ENCODE measurements around the gene FBXL15. TPM values are rescaled to one million over a fixed set of nuclear protein-coding genes. Genes with fewer than 3 reads are reported as not detected.

Gene FBXL15
- total and polyA plus RNA-seq, 11 donors = 6.6 to 20.0 (median 10.2) TPM

DNA sequence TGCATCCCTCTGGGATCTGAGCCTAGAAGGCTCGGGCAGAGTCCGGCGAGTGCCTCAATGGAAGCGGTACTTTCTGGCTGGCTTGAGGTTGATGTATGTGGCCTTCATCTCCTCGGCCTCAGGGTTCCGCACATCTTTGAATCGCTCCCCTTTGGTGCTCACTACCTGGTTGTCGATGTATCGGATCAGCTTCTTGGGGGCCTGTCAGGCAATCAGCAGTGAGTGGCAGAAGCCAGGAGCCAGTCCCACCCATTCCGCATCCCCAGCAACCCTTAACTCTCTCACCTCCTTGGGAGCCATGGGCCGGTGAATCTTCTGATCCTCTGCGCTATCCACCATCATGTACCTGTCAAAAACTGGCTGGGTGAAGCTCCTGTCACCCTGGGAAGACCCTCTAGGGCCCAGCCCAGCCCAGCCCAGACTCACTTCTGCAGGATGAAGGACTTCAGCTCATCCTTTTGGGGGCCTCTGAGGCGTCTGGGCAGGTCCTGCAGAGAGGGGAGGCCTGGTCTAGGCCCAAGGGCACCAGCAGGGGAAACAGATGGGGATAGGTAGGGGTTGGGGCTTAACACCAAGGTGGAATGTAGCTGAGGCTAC is 2.8 kb downstream of the FBXL15 start:
- peaks cover 0 to 25% (median 13%) of the 10 kb centered on the region in 9 donors for H3K36me3 ChIP-seq
- peak overlapping the region in 2 of 12 donors; percentile 91 to 96 for H3K27ac ChIP-seq
- DNase-seq (no peak), ATAC-seq (no peak)
- 90 to 92% (median 91%) methylated on average over 13 of the region's 13 CpGs for WGBS, 4 donors
- TF ChIP-seq, protein P1, sequence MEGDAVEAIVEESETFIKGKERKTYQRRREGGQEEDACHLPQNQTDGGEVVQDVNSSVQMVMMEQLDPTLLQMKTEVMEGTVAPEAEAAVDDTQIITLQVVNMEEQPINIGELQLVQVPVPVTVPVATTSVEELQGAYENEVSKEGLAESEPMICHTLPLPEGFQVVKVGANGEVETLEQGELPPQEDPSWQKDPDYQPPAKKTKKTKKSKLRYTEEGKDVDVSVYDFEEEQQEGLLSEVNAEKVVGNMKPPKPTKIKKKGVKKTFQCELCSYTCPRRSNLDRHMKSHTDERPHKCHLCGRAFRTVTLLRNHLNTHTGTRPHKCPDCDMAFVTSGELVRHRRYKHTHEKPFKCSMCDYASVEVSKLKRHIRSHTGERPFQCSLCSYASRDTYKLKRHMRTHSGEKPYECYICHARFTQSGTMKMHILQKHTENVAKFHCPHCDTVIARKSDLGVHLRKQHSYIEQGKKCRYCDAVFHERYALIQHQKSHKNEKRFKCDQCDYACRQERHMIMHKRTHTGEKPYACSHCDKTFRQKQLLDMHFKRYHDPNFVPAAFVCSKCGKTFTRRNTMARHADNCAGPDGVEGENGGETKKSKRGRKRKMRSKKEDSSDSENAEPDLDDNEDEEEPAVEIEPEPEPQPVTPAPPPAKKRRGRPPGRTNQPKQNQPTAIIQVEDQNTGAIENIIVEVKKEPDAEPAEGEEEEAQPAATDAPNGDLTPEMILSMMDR (IDR thresholded peaks at IDR 0.05) = no peak
- no peak for TF ChIP-seq POLR2A (IDR thresholded peaks at IDR 0.05)
- H3K27me3 ChIP-seq = peaks cover 0 to 9% (median 2%) of the 10 kb centered on the region in 9 donors
- peaks cover 6 to 43% (median 28%) of the 10 kb centered on the region in 12 donors for H3K4me1 ChIP-seq
- peak overlapping the region in 2 of 12 donors; percentile 98 to 99 for H3K4me3 ChIP-seq
- no peaks in the 10 kb centered on the region for H3K9me3 ChIP-seq
- intact Hi-C loops (cut with DNase I) = loop anchor here in 2 of 10 donors (5.0 kb wide), 2 partner anchors 39 to 54 kb away; no protein-coding TSS in a partner anchor

DNA sequence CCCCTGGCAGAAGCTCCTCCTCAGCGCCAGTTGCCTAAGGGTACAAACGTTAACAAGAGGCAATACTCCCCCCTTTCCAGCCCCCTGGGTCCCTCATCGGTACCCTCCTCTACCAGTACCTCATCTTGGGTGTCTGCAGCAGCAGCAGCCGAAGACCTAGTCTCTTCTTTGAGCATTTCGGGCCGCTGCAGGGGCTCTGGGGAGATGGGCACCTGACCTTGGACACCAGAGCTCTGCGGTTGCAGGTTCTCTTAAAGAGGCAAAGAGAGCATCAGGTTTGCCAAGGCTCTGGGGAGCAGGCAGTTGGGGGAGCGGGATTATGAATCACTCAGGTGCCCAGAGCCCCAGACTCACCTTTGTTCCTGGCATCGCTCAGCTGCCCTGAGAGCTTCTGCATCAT is 3.5 kb downstream of the FBXL15 start:
- peaks cover 0 to 2% (median 0%) of the 10 kb centered on the region in 9 donors for H3K27me3 ChIP-seq
- peaks cover 6 to 37% (median 25%) of the 10 kb centered on the region in 12 donors for H3K4me1 ChIP-seq
- no peak for TF ChIP-seq POLR2A (IDR thresholded peaks at IDR 0.05)
- TF ChIP-seq, protein P1 (IDR thresholded peaks at IDR 0.05) = no peak
- ATAC-seq (no peak), DNase-seq (no peak)
- no peak overlapping the region for H3K4me3 ChIP-seq
- H3K9me3 ChIP-seq = no peaks in the 10 kb centered on the region
- peaks cover 0 to 25% (median 13%) of the 10 kb centered on the region in 9 donors for H3K36me3 ChIP-seq
- no peak overlapping the region for H3K27ac ChIP-seq
- intact Hi-C loops (cut with DNase I) = loop anchor here in 2 of 10 donors (5.0 kb wide), 2 partner anchors 38 to 53 kb away; no protein-coding TSS in a partner anchor
- 80 to 92% (median 92%) methylated on average over 9 of the region's 9 CpGs for WGBS, 4 donors

DNA sequence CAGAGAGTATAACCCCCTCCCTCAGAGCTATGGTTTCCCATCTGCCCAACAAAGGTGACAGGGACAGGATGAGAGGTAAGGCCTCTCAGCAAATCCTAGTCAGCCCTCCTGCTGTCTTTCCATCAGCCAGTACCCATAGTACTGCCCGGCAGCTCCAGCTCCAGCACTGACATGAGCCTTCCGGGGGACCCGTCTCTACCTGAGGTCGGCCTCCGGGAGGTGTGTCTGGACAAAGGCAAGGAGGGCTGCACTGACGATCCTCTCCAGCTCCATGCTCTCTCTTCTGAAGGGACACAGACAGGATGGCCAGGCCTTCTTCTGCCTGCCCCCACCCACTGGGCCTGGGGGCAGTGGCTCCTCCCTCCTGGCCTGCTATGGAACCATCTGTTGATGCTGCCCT is 4.3 kb downstream of the FBXL15 start:
- intact Hi-C loops (cut with DNase I) = loop anchor here in 2 of 10 donors (5.0 kb wide), 2 partner anchors 37 to 52 kb away; no protein-coding TSS in a partner anchor
- Histone ChIP-seq H3K4me3 (no peak overlapping the region), H3K4me1 (peaks cover 4 to 29% (median 18%) of the 10 kb centered on the region in 12 donors), H3K9me3 (no peaks in the 10 kb centered on the region), H3K36me3 (peaks cover 0 to 25% (median 13%) of the 10 kb centered on the region in 9 donors), H3K27me3 (no peaks in the 10 kb centered on the region), H3K27ac (no peak overlapping the region)
- no peak for TF ChIP-seq POLR2A (IDR thresholded peaks at IDR 0.05)
- TF ChIP-seq, protein P1 (IDR thresholded peaks at IDR 0.05) = no peak
- ATAC-seq (no peak), DNase-seq (no peak)
- WGBS, 4 donors = 79 to 93% (median 87%) methylated on average over 6 of the region's 6 CpGs

DNA sequence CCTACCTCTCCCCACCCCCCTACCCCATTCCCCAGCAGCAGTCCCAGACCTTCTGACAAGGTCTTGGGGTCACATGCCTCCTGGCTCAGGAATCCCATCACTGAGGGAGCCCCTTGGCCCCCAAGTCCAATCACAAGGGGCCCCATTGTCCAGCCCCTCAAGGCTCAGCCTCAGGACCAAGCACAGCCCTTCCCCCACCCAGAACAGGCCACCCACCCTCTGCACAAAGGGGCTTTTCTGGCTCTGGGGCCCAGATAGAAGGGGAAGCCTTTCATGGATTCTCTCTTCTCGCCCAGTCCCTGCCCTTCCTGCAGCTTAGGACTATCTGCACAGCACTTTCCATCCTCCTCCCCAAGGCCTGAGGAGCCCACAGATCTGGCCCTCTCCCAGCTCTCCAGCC is 4.8 kb downstream of the FBXL15 start:
- 73 to 100% (median 85%) methylated on average over 1 of the region's 1 CpG for whole genome bisulfite sequencing, 4 donors

More for the DNA sequence above, 4.8 kb downstream of the FBXL15 start:
- Histone ChIP-seq H3K36me3 (peaks cover 0 to 25% (median 13%) of the 10 kb centered on the region in 9 donors), H3K4me3 (no peak overlapping the region), H3K9me3 (no peaks in the 10 kb centered on the region), H3K27me3 (no peaks in the 10 kb centered on the region), H3K4me1 (peaks cover 2 to 24% (median 14%) of the 10 kb centered on the region in 12 donors), H3K27ac (no peak overlapping the region)
- TF ChIP-seq, protein P1 (IDR thresholded peaks at IDR 0.05) = no peak
- TF ChIP-seq POLR2A (IDR thresholded peaks at IDR 0.05) = no peak
- intact Hi-C loops (cut with DNase I) = no loop called here
- no peak for ATAC-seq
- DNase-seq = no peak

Data from heart left ventricle (tissue), 16 donors.